Skeletal muscle cell (primary cell): Measurements from ENCODE around the gene ZSCAN1.

Experiments
- DNase-seq: peaks from one replicate; pipeline ENCODE4 v3.0.0-alpha.2; 2010; ENCODE audit warnings: low read depth
- H3K4me3 ChIP-seq: 2 replicates; pipeline ENCODE4 v1.5.1; 2011; ENCODE audit warnings: low read depth, mild to moderate bottlenecking, control low read depth, low read length, moderate library complexity

The ZSCAN1 gene

DNA sequence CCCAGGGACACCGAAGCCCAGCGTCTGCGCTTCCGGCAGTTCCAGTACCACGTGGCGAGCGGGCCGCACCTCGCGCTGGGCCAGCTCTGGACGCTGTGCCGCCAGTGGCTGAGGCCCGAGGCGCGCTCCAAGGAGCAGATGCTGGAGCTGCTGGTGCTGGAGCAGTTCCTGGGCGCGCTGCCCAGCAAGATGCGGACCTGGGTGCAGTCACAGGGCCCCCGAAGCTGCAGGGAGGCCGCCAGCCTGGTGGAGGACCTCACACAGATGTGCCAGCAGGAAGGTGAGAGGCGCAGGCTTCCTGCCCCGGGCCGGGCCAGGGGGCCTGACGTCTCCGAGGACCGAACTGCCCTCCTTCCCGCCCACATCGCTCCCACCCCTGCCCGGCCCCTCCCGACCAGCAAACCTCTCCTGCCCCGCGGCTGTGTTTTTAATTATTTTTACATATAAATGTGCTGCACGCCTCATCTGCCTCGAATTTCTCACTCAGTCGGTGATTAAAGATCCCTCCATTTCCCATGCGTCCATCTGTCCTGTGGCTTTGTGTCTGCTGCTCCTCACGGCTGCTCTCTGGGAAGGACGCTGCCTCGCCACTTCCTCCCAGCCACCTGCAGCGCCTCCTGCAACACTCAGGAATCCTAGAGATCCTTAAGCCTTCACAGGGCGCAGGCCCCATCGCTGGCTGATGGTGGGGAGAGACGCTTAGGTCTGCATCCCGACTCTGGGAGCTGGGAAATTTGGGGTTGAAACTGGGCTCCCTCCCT lies 4.3 kb downstream of the ZSCAN1 start:
- DNase-seq = no peak
- H3K4me3 ChIP-seq = no peak overlapping the region

DNA sequence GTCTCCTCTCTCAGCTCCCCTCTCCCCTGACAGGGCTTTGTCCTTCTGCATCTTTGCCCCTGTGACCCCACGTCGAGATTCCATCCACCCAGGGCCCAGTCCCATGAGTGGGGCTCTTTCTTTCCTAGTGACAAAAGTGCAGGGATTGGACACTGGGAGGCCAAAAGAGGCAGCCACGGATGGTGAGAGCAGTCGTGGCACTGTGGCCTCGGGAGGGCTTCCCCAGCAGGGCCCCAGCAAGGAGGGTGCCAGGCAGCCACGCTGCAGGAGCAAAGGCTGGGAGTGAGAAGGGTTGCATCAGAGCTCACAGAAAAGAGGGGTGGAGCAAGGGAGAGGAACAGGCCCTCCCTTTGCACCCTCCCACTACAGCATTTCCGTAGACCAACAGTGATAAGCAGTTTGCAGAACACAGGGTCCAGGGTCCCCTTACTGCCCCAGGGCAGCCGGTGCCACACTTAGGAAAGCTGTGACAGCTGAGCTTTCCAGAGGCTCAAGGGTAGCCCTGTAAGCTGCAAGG lies 4.9 kb downstream of the ZSCAN1 start:
- H3K4me3 ChIP-seq = no peak overlapping the region
- no peak for DNase-seq

DNA sequence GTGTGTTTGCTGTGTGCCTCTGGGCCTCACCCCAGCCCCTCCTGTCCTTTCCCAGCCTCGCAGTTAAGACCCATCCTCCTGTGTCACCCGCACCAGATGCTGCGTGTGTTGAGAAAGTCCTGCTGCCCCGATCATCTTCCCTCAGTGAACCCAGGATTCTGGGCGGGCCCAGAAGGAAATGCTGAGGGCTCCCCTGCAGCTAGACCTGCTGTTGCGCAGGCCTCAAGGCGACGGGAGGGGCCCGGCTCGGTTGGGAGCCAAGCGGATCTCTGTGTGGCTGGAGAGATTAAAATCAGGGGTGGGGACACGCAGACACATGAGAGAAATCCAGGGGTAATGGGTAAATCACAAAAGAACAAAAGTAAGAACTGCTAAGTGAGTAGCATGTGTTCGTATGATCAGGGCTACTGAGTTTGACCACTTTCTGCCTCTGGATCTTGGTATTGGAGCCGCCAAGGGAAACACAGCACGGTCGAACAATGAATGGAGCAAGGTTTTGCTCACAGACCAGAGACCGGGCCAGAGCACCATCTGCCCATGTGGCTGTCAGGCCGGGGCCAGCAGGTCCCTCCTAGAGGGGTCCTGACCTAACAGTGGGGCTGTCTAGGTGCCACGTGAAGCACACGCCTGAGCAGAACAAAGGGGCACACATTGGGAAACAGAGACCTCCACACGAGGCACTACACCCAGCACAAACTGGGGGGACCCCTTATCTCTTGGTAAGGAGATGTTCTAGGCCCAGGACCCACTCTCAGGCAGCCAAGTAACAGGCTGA lies 7.1 kb downstream of the ZSCAN1 start:
- no peak overlapping the region for H3K4me3 ChIP-seq
- no peak for DNase-seq

DNA sequence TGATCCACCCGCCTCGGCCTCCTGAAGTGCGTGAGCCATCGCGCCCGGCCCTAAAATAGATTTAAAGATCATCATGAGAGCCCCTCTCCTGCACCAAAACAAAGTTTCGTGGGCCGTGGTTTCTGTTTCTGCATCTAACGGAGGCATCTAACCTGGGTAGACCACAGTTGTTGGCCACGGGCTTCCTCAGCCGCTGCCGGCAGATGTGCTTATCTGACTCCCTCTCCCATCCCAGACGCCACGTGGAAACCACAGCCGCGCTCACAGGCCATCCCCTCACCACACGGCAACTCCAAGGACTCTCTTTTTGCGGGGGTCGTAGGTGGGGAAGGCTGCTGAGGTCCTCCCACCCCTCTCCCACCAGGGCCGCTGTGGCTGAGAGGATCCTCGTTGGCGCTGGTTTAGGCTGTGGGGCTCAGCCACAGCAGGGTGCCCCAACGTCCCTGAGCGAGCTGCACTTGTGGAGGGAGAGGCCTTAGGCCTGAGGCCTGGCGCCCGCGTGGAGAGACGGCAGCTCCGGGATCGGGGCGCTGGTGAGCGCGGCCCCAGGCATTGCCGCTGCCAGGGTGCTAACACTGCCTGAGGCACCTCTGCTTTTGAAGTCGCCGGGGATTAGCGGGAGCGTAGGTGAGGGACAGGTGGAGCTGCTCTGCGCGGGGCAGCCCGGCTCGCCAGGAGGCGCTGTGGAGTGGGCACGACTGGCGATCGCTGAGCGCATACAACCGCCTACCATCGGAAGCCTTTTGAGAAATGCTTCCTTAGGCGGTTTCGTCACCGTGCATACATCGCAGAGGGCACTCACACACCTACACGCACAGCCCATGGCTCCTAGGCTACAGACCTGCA lies 8.9 kb downstream of the ZSCAN1 start:
- no peak overlapping the region for H3K4me3 ChIP-seq

DNA sequence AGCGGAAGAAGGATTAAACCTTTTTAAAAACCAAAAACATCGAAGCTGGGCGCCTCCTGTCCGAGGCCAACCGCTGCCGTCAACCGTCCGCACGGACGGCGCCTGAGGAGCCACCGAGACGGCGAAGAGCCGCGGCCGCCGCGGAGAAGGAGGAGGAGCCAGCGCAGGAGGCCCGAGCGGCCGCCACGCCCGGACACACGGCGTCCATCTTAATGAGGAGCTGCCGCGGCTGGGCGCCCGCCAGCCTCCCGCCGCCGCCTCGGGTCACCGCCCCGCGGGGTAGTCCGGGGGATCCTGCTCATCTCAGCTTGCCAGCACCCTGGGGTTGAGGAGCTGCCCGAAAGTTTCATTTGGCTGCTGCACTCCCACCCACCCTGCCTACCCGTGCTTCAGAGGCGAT lies 10.6 kb downstream of the ZSCAN1 start:
- no peak for DNase-seq
- no peak overlapping the region for H3K4me3 ChIP-seq

More for the DNA sequence above, 8.9 kb downstream of the ZSCAN1 start:
- no peak for DNase-seq

DNA sequence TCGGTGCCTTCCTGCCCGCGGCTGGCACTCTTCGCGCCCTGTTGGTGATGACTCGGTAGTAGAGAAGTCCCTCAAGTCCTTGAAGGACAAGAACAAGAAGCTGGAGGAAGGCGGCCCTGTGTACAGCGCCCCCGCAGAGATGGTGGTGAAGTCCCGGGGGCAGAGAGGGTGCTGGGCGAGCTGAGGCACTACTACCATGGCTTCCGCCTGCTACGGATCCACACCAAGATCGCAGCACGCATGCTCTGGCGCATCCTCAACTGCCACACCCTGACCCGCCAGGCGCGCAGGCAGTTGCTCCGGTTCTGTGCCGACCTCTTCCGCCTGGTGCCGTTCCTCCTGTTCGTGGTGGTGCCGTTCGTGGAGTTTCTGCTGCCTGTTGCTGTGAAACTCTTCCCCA lies 11.1 kb downstream of the ZSCAN1 start:
- no peak overlapping the region for H3K4me3 ChIP-seq
- DNase-seq = no peak

DNA sequence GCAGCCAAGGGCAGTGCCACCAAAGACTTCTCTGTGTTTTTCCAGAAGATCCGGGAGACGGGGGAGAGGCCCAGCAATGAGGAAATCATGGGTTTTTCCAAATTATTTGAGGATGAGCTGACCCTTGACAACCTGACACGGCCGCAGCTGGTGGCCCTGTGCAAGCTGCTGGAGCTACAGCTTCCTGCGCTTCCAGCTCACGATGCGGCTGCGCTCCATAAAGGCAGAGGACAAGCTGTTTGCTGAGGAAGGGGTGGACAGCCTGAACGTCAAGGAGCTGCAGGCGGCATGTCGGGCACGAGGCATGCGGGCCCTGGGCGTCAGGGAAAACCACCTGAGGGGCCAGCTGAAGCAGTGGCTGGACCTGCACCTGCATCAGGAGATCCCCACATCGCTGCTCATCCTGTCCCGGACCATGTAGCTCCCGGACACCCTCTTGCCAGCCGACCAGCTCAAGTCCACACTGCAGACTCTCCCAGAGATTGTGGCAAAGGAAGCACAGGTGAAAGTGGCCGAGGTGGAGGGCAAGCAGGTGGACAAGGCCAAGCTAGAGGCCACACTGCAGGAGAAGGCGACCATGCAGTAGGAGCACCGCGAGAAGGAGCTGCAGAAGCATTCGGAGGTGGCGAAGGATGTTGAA lies 11.7 kb downstream of the ZSCAN1 start:
- DNase-seq = no peak
- H3K4me3 ChIP-seq = no peak overlapping the region

DNA sequence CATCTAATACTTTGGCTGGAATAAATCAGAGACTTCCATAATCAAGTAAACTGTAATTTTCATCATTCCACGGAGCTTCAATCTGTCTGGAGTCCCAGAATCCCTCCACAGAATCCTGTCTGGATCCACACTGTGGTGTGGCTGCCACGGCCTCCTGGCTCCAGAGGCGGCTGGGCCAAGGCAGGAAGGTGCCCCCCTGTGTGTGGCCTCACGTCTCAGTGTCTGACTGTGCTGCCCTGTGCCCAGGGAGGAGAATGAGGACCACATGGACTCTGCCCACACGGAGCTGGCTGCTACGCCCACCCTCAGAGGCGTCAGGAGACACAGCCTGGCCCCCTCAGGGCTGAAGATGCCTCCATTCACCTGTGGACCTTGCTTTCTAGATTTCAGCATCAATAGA lies 13.0 kb downstream of the ZSCAN1 start:
- no peak overlapping the region for H3K4me3 ChIP-seq
- DNase-seq = no peak

DNA sequence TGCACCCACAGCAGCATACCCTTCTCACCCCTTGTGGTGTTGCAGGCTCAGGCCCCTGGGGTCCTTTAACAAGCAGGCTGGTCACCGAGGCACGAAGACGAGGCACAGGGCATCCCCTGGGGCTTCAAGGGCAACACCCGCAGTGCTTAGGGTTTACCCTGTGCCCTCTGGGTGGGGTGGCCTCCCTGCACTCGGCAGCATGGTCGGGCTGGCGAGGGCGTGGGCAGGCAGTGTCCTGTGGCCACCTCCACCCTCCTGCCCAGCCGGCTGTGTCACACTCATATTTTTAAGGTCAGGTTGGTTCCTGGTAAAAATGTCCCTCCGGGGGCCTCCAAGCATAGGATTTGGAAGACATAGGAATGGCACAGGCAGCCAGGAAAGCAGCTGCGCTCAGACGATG lies 13.8 kb downstream of the ZSCAN1 start:
- no peak overlapping the region for H3K4me3 ChIP-seq
- DNase-seq = no peak

DNA sequence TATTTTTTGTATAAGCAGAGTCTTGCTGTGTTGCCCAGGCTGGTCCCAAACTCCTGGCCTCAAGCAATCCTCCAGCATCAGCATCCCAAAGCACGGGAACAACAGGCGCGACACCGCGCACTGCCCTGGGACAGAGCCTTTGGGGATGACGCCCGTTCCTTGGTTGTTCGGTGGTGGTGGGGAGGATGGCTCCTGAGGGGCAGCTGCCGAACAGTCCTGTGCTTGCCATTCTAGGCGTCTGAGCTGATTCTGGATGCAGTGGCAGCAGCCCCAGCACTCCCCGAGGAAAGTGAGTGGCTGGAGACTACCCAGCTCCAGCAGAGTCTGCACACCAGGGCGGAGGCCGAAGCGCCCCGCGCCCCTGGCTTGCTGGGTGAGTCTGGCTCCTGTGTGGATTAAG lies 18.4 kb downstream of the ZSCAN1 start:
- no peak overlapping the region for H3K4me3 ChIP-seq
- DNase-seq = no peak

DNA sequence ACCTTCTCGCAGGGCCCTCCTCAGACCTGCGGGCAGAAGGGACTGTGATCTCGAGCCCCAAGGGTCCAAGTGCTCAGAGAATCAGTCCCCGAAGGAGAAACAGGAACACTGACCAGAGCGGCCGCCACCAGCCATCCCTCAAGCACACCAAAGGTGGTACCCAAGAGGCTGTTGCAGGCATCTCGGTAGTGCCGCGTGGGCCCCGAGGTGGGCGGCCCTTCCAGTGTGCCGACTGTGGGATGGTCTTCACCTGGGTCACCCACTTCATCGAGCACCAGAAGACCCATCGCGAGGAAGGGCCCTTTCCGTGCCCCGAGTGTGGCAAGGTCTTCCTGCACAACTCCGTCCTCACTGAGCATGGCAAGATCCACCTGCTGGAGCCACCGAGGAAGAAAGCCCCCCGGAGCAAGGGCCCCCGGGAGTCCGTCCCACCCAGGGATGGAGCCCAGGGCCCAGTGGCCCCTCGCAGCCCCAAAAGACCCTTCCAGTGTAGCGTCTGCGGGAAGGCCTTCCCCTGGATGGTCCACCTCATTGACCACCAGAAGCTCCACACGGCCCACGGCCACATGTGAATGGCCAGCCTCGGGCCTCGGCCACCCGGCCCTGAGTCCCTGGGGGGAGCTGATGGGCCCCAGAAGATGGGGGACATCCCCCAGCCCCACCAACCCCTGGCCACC lies 19.8 kb downstream of the ZSCAN1 start:
- no peak for DNase-seq
- no peak overlapping the region for H3K4me3 ChIP-seq

DNA sequence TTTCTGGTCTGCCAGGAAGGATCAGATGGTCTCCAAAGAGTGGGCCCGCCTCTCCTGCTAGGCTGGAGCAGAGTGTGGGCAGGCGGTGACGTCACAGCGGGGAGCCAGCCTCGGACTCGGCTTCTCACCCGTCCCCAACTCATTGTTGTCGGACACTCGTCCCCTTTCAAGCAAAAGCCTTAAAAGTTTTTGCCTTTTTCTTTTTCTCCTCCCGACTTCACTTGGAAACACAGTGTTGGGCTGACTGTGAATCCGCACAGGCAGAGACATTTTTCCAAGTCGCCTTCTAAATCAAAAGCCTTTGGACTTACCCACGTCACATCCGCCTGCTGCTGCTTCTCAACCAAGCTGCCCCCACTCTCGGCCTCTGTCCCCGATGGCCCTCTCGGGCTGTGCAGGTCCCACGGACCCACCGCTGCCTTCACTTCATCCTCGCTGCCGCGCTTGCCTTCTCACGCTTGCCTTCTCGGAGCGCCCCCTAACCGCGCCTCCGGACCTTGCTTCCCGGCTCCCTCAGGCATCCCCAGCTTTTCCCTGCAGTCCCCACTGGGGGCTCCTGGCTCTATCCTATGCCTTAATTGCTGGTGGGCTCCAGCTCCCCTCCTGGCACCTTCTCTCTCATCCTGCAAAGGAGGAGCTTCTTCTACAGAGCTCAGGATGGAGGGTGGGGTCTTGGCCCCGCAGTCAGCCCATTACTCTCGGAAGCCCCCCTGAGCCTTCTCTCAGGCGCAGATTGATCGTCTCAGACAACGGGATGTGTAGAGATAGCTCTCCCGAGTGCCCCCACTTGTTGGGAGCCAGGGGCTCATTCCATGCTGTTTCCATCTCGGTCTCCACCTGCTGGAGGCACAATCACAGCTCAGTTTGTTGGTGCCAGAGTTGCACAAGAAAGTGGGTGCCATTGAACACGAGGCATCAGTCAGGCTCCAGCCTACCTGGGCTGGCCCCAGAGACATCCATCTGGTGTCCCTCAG lies 21.4 kb downstream of the ZSCAN1 start:
- H3K4me3 ChIP-seq = peak overlapping the region; percentile 36
- no peak for DNase-seq

DNA sequence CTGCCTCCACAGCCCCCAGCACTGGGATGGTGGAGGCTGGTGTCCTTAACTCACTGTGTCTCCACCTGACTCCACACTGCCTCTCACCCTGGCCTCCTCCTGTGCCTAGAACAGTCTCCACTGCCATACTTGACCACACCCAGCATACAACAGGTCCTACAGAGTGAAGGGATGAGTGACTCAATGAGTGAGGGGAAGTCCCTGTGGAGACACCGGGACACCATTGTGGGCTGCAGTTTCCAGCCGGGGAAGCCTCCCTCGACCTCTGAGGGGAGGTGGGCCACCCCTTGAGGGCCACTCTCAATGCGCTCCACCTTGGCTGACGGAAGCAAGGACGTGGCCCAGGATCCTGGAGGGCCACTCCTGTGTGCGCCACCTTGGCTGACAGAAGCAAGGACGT lies 22.4 kb downstream of the ZSCAN1 start:
- H3K4me3 ChIP-seq = no peak overlapping the region
- DNase-seq = no peak

DNA sequence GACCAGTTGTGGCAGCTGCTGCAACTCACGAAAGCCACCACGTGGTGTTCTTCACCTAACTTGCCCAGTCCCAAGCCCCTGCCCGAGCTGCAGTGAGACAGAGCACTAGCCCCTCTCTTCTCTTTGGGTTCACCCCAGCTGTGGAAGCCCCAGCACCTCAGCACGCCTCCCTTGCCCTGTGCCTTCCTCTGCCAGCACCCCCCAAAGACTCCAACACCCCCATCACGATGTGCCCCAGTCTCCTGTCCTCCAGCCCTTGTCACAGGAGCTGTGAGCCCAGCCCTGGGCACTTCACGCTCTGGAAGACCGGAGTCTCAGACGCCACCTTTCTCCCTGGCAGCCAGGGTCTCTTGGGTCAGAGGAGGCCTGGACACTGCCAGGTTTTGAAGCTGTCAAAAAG lies 23.0 kb downstream of the ZSCAN1 start:
- DNase-seq = no peak
- H3K4me3 ChIP-seq = no peak overlapping the region

DNA sequence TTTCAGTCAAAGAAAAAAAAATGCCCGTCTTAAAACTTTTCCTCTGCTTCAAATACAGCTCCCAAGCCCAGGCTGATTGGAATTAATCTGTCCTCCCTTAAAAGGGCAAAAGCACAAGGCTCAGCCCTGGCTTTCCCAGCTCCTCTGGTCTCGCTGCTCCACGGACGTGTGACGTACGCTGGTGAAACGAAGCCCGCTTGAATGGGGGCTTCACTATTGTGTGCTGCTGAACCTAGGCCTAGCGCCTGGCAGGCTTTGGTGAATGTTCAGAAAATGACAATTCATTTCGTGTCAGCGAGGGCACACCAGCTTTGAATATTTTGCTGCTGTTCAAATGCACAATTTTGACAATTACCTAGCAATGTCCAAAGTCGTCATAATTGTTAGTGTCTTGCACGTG lies 24.6 kb downstream of the ZSCAN1 start:
- H3K4me3 ChIP-seq = peak overlapping the region; percentile 53
- DNase-seq = no peak

DNA sequence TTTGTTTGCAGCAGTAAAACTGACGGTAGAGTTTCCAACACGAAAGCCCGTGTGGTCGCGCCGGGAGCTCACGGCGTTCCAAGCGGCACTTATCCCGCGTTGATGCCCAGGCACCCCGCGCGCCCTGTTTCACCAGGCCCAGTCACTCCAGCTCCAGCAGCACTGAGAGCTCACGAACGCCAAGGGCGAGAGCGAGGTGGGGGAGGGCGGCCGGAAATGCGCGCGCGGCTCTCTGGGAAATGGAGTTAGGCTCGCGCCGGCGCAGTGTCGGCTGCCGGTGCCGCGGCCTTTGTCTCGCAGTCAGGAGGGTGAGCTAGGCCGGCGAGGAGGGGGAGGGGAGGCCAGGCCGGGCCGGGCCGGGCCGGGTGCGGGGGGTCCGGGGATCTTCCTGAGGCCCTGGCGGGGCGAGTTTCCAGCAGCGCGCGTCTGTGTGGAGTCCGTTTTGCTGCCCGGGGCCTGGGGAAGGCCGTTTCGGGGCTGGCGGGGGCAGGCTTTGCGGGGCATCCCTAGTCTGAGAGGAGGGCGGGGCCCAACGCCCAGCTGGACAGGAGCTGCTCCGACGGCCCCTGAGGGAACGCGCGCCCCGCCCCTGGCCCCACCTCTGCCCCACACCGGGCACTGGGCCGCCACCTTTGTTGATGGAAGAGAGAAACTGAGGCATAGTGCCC lies 25.3 kb downstream of the ZSCAN1 start, which contains the start of gene ZNF135:
Gene ZNF135 (plus strand): TSS at position 280 of the 668 bp plus-strand sequence. CDS start 721 bp downstream, outside the sequence.
- peak within 1 kb of the TSS; percentile 53 for H3K4me3 ChIP-seq
- DNase-seq = peak; percentile 43

DNA sequence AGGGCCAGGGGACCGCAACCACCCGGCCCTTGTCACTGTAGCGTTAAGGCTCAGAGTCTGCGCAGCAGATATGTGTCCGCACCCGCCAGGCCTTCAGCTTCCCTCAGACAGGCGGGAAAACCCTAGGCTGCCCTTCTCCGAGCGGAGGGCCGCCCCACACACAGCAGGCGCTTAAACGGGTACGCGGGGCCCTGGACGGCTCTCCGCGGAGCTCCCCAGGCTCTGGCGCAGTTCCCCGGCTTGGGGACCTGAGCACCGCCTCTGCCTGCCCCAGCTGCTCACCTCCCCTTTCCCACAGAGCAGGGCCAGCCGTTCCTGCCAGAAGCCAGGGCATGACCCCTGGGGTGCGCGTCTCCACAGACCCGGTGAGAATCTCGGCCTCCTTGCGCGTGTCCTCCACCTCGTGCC lies 25.9 kb downstream of the ZSCAN1 start:
- no peak for DNase-seq
- peak overlapping the region; percentile 53 for H3K4me3 ChIP-seq
